ENCODE measurements around the gene NAT10. TPM values are rescaled to one million over a fixed set of nuclear protein-coding genes. Genes with fewer than 3 reads are reported as not detected.

NAT10 gene
- total RNA-seq, 1 donor from 2014 or later = 42.9 TPM

DNA sequence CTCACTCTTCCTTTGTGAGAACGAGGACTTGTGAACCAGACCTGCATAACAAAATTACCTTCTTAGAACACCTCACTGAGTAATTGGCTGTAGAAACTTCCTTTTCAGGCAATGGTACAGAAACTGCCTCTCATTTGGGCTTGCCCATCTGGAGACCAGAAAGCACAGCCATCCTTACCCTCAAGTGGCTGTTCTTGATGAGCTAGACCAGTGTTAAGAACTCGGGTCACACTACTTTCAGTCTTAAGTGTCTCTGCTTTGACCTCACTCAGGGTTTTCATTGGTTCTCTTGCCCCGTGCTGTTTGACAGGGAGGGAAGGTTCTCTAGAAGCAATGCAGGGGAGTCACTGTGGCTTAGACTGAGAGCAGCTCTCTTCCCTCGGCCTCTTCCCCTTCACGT lies 29.3 kb downstream of the NAT10 start:
- Histone ChIP-seq H3K36me3 (peaks cover 99% of the 10 kb centered on the region), H3K4me1 (no peaks in the 10 kb centered on the region), H3K27me3 (no peaks in the 10 kb centered on the region), H3K4me3 (no peak overlapping the region), H3K27ac (no peak overlapping the region), H3K9me3 (no peaks in the 10 kb centered on the region)
- ATAC-seq (no peak), DNase-seq (no peak)
- TF ChIP-seq, protein P1, sequence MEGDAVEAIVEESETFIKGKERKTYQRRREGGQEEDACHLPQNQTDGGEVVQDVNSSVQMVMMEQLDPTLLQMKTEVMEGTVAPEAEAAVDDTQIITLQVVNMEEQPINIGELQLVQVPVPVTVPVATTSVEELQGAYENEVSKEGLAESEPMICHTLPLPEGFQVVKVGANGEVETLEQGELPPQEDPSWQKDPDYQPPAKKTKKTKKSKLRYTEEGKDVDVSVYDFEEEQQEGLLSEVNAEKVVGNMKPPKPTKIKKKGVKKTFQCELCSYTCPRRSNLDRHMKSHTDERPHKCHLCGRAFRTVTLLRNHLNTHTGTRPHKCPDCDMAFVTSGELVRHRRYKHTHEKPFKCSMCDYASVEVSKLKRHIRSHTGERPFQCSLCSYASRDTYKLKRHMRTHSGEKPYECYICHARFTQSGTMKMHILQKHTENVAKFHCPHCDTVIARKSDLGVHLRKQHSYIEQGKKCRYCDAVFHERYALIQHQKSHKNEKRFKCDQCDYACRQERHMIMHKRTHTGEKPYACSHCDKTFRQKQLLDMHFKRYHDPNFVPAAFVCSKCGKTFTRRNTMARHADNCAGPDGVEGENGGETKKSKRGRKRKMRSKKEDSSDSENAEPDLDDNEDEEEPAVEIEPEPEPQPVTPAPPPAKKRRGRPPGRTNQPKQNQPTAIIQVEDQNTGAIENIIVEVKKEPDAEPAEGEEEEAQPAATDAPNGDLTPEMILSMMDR (IDR thresholded peaks at IDR 0.05) = no peak
- intact Hi-C loops (cut with DNase I) = no loop called here

DNA sequence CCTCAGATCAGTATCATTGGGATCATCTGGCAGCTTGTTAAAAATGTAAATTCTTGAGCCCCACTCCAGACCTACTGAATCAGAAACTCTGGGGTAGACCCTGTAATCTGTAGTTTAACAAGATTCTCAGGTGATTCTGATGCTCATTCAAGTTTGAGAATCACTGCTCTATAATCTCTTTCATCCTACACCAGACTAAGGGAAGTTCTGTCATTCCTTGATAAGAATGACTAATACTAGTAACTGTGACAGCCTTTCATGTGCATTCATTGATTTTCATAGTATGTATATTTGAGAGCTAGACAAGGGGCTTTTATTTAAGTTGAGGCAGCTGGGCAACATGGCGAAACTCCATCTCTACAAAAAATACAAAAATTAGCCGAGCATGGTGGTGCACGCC lies 30.0 kb downstream of the NAT10 start:
- Histone ChIP-seq H3K36me3 (peaks cover 99% of the 10 kb centered on the region), H3K27ac (no peak overlapping the region), H3K9me3 (no peaks in the 10 kb centered on the region), H3K4me3 (no peak overlapping the region), H3K27me3 (no peaks in the 10 kb centered on the region), H3K4me1 (no peaks in the 10 kb centered on the region)
- TF ChIP-seq, protein P1 (IDR thresholded peaks at IDR 0.05) = no peak
- intact Hi-C loops (cut with DNase I) = no loop called here
- ATAC-seq = no peak
- DNase-seq = no peak

DNA sequence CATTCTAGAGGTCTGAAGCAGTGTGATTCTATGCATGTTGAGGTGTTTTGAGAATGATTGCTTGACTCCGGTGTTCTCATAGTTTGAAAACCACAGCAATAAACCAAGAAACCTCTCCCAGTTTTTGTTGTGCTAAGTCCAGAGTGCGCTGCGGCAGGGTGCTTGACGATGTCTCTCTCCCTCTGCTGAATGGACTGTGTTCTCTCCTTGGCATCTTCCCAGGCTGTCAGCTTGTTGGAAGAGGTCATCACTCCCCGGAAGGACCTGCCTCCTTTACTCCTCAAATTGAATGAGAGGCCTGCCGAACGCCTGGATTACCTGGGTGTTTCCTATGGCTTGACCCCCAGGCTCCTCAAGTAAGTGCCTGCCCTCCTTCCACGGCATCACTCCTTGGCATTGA lies 31.0 kb downstream of the NAT10 start:
- ATAC-seq (no peak), DNase-seq (no peak)
- Histone ChIP-seq H3K4me3 (no peak overlapping the region), H3K9me3 (no peaks in the 10 kb centered on the region), H3K36me3 (peaks cover 98% of the 10 kb centered on the region), H3K27me3 (no peaks in the 10 kb centered on the region), H3K4me1 (no peaks in the 10 kb centered on the region), H3K27ac (no peak overlapping the region)
- intact Hi-C loops (cut with DNase I) = no loop called here
- TF ChIP-seq, protein P1 (IDR thresholded peaks at IDR 0.05) = no peak

DNA sequence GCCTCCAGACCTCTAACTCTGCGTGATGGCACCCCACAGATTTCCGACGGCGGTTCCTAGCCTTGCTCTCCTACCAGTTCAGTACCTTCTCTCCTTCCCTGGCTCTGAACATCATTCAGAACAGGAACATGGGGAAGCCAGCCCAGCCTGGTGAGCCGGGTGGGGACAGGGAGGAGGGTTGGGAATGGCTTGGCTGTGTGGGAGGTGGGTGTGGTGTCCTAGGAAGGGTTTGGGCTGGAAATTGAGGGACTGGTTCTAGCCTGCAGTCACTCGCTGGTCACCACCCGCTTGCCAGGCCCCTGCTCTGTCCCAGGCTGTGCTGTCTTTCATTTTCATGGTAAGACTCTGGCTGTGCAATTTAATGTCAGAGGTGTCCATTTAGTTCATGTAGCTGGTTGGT lies 33.9 kb downstream of the NAT10 start:
- ATAC-seq (no peak), DNase-seq (no peak)
- Histone ChIP-seq H3K27ac (no peak overlapping the region), H3K9me3 (no peaks in the 10 kb centered on the region), H3K4me3 (no peak overlapping the region), H3K27me3 (no peaks in the 10 kb centered on the region), H3K4me1 (no peaks in the 10 kb centered on the region), H3K36me3 (peaks cover 98% of the 10 kb centered on the region)
- TF ChIP-seq, protein P1 (IDR thresholded peaks at IDR 0.05) = no peak
- intact Hi-C loops (cut with DNase I) = no loop called here

DNA sequence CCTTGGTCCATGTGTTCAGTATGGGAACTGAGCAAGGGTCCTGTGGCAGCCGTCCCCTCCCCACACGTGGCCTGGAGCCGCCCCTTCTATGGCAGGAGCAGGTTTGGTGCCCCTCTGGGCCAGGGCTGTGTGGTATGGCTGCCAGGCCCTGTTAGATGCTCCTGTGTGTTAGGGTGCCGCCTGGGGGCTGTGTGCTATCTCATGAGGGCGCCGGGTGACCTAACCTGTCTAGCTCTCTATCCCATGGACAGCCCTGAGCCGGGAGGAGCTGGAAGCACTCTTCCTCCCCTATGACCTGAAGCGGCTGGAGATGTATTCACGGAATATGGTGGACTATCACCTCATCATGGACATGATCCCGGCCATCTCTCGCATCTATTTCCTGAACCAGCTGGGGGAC lies 34.7 kb downstream of the NAT10 start:
- TF ChIP-seq, protein P1 (IDR thresholded peaks at IDR 0.05) = no peak
- Histone ChIP-seq H3K27ac (no peak overlapping the region), H3K4me1 (no peaks in the 10 kb centered on the region), H3K36me3 (peaks cover 99% of the 10 kb centered on the region), H3K27me3 (no peaks in the 10 kb centered on the region), H3K4me3 (no peak overlapping the region), H3K9me3 (no peaks in the 10 kb centered on the region)
- ATAC-seq (peak; percentile 20), DNase-seq (no peak)
- intact Hi-C loops (cut with DNase I) = no loop called here

DNA sequence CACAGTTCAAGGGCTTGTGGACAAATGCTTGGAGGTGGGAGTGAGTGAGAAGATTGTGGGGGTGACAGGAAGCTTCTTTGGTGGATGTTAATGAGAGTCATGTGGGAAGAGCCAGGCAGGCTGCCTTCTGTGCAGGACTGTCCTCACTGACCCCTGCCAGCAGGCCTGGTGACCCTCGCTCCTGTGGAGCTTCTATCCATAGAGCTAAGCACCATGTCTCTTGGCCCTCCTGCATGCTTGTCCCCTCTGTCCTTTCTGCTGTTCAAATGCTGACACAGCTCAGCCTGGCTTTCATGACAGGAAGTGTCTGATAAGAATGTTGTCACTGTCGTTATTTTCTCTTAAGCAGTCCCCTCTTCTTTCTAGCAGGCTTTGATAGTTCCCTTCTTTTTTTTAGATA lies 37.6 kb downstream of the NAT10 start:
- H3K27ac ChIP-seq = no peak overlapping the region
- H3K36me3 ChIP-seq = peaks cover 97% of the 10 kb centered on the region
- intact Hi-C loops (cut with DNase I) = no loop called here
- H3K4me1 ChIP-seq = no peaks in the 10 kb centered on the region
- H3K27me3 ChIP-seq = no peaks in the 10 kb centered on the region
- ATAC-seq (no peak), DNase-seq (no peak)
- H3K9me3 ChIP-seq = no peaks in the 10 kb centered on the region
- TF ChIP-seq, protein P1 (IDR thresholded peaks at IDR 0.05) = no peak
- no peak overlapping the region for H3K4me3 ChIP-seq
